ENCODE results near the gene HTR3A. TPM values are rescaled to one million over a fixed set of nuclear protein-coding genes. Genes with fewer than 3 reads are reported as not detected.

The HTR3A gene
- total RNA-seq, 2 experiments from 2014 or later, result not detected

DNA sequence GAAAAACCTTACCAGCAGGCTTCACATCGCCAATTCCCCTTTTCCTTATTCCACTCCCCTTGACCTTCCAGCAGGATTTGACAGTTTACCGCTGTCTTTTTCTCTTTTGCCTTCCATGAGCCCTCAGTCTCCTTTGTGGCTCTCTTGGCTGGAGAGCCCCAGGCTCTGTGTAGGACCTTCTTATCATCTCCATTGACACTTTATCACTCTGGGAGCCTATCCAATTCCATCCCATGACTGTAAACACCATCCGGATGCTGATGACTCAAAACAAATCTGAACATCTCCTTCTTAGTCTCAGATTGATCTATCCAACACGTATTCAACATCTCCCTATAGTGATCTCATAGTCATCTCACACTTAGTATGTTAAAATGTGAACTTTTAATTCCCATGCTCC lies 36.0 kb downstream of the HTR3A start:
- CTCF ChIA-PET, result no interaction called here
- POLR2A ChIA-PET, result no interaction called here

- POLR2A ChIA-PET, result no interaction called here
These were observed 36.5 kb downstream of the HTR3A start for GRCh38 chr11:114011443-114011842.

DNA sequence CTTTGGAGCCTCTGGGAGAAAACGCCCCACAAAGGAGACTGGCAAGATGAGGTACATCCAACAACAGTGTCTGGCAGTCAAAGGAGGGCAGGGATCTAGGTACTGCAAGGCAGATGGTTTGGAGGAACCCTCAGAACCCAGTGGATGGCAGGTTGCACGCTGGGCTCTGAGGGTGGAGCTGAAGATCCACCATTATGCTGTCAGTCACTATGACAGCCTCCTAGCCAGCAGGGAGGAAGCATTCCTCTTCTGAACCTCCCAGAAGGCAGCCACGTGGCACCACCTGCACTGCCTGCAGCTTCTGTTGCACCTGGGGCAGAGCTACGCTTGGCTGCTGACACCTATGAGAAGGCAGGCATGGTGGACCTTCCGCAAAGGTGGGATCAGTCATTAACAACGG lies 40.2 kb downstream of the HTR3A start:
- CTCF ChIA-PET, result interaction anchor here (0.8 kb wide), 1 partner anchor 157 kb away, joined by 3 read pairs; no protein-coding TSS in a partner anchor
- POLR2A ChIA-PET, result no interaction called here

More at GRCh38 chr11:114011443-114011842, 36.5 kb downstream of the HTR3A start:
- CTCF ChIA-PET, result no interaction called here

DNA sequence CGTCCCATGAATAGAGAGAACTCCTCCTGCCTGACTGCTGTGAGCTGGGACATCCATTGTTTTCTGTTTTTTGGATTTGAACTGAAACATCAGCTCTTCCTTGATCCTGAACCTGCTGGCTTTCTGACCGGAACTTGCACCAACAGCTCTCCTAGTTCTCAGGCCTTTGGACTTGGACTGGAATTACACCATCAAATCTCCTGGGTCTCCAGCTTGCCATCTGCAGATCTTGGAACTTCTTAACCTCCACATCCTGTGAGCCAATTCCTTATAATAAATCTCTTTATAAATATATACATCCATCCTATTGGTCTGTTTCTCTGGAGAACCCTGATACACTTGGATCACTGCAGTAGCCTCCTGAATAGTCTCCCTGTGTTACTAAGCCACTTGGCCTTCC lies 42.1 kb downstream of the HTR3A start:
- CTCF ChIA-PET, result no interaction called here
- POLR2A ChIA-PET, result no interaction called here

DNA sequence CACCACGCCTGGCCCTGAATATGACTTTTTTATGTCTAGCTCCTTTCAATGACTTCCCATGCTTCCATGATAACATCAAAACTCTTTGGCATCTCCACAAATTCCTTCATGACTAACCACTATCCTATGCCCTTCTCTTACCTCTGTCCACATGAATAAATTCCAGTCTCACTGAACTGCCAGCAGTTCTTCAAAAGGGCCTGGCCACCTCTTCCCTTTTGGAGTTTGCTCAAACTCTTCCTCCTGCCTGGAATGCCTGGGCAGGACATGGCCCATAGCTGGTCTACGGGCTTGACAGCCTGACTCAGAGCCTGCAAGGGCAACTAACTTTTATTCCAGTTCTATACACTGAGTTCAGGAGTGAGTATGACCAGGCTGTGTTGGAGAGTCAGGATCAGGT lies 42.8 kb downstream of the HTR3A start:
- ChIA-PET CTCF (no interaction called here), POLR2A (no interaction called here)

DNA sequence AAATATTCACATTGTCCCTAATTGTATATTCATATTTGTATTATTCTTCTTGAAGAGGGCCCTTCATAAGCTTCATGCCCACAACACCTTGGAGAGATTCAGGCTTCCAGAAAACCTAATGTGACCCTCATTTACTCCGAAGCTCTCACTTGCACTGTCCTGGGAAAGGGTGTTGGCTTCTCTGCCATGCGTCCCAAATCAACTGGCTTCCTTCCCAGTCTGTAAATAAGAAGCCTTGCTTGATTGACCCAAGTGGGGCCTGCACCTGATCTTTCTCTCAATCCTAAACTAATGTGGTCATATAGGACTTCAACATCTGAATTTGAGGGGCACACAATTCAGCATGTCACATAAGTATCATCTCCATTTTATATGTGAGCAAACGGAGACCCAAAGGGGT lies 44.1 kb downstream of the HTR3A start:
- ChIA-PET CTCF (no interaction called here), POLR2A (no interaction called here)

DNA sequence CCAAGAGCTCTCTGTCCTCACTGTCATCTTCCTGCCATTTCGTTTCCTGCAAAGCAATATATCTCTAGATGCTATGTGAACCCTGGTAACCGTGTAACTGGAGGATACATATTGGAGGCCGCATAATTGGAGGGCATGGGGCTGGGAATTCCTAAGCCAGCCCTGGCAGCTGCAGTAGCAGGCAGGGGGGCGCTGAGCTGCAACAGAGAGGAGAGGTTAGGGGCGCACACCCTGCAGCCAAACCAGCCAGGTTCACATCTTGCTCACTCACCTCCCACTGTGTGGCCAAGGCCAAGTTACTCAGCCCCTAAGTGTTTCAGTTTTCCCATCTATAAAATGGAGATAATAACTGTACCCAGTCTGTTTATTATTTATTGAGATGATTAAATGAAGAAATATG lies 44.7 kb downstream of the HTR3A start:
- POLR2A ChIA-PET, result no interaction called here
- CTCF ChIA-PET, result no interaction called here

DNA sequence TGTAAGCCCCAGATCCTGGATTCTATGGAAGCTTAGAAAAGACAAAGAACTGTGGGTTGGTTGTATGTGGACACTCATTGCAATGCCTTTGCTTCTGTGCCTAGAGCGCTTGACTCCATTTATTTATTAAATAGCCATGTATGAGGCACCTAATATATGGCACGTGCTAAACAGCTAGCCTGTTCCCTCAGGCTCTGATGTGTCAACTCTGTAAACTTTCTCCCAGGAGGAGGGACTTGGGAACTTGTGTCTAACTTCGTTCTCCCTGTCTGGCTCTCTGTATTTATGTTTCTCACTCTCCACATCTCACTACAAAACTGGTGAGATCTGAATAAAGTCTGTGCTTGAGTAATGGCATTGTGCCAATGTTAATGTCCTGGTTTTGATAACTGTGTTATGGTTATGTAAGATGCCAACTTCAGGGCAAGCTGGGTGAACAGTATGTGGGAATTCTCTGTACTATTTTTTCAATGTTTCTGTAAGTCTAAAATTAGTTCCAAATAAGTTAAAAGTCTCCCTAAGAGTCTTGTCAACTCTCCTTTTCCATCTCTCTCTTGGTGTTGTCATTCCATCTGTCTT lies 50.5 kb downstream of the HTR3A start:
- ChIA-PET POLR2A (no interaction called here), CTCF (no interaction called here)

GRCh38 chr11:114026355-114026754 lies 51.4 kb downstream of the HTR3A start:
- ChIA-PET POLR2A (no interaction called here), CTCF (interaction anchor here (0.7 to 1.2 kb wide), 2 partner anchors 18 to 235 kb away, joined by 3 read pairs; no protein-coding TSS in a partner anchor)

- POLR2A ChIA-PET, result no interaction called here
- CTCF ChIA-PET, result interaction anchor here (1.2 to 2.4 kb wide), 2 partner anchors 17 to 233 kb away, joined by 3 to 7 read pairs; no protein-coding TSS in a partner anchor
These were observed 52.5 kb downstream of the HTR3A start for GRCh38 chr11:114027391-114027790.

GRCh38 chr11:114027926-114028325 lies 53.0 kb downstream of the HTR3A start:
- ChIA-PET CTCF (interaction anchor here (2.4 kb wide), 1 partner anchor 233 kb away, joined by 7 read pairs; no protein-coding TSS in a partner anchor), POLR2A (no interaction called here)

- POLR2A ChIA-PET, result no interaction called here
- CTCF ChIA-PET, result no interaction called here
These were observed 56.5 kb downstream of the HTR3A start for GRCh38 chr11:114031246-114031966.

DNA sequence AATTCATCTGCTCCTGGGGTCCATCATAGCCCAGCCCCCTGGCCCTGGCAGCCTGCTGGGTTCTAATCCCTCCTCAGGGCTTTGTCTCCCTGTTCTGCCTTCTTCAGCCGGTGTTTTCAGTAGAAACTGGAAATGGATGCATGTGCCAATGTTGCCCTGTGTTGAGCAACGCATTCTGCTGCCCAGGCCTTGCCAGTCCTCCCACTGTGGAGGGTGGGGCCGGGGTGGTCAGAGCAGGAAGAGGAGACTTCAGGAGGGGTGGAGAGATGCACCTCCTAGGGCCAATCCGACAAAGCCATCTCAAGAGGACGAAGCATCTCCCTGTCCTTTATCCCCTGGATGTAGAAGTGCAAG lies 57.0 kb downstream of the HTR3A start:
- POLR2A ChIA-PET, result no interaction called here

GRCh38 chr11:114033066-114033465 lies 58.2 kb downstream of the HTR3A start:
- POLR2A ChIA-PET, result no interaction called here
- CTCF ChIA-PET, result no interaction called here

More for the DNA sequence above, 57.0 kb downstream of the HTR3A start:
- CTCF ChIA-PET, result no interaction called here

- POLR2A ChIA-PET, result no interaction called here
- CTCF ChIA-PET, result interaction anchor here (6.9 kb wide), 1 partner anchor 227 kb away, joined by 44 read pairs; no protein-coding TSS in a partner anchor
These were observed 58.7 kb downstream of the HTR3A start for GRCh38 chr11:114033572-114033971.

- CTCF ChIA-PET, result interaction anchor here (1.4 to 6.9 kb wide), 3 partner anchors 145 to 226 kb away, joined by 4 to 44 read pairs (median 6); no protein-coding TSS in a partner anchor
- POLR2A ChIA-PET, result no interaction called here
These were observed 60.0 kb downstream of the HTR3A start for GRCh38 chr11:114034956-114035355.

- ChIA-PET CTCF (interaction anchor here (1.1 to 6.9 kb wide), 4 partner anchors 8 to 225 kb away, joined by 3 to 44 read pairs (median 5); no protein-coding TSS in a partner anchor), POLR2A (no interaction called here)
These were observed 61.4 kb downstream of the HTR3A start for GRCh38 chr11:114036147-114036811.

DNA sequence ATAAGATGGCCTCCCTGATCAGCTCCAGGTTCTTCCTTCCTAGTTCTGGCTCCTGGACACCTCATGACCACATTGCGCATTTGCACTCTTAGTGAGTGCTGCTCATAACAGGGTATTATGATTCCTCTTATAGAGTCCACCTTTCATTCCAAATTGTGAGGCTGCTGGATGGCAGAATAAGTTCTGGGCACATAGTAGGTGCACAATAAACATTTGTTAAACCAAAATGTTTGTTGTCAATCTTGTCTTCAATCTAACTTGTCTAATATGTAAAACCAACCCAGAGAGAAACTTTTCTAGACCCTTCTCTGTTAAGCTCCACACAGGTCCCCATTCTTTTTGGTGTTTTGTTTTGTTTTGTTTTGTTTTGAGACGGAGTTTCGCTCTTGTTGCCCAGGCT lies 62.0 kb downstream of the HTR3A start:
- POLR2A ChIA-PET, result no interaction called here
- CTCF ChIA-PET, result interaction anchor here (6.9 kb wide), 1 partner anchor 224 kb away, joined by 44 read pairs; no protein-coding TSS in a partner anchor

- CTCF ChIA-PET, result interaction anchor here (6.9 kb wide), 1 partner anchor 221 kb away, joined by 44 read pairs; no protein-coding TSS in a partner anchor
These were observed 64.6 kb downstream of the HTR3A start for GRCh38 chr11:114039551-114039950.

More at GRCh38 chr11:114039551-114039950, 64.6 kb downstream of the HTR3A start:
- POLR2A ChIA-PET, result no interaction called here
